Measurements from ENCODE around the gene PIPOX.
"Not testable (repeated sequence)": the region's sequence is repeated elsewhere in the genome, so short reads cannot be mapped to it uniquely, and the experiment has no call there.

PIPOX gene

DNA sequence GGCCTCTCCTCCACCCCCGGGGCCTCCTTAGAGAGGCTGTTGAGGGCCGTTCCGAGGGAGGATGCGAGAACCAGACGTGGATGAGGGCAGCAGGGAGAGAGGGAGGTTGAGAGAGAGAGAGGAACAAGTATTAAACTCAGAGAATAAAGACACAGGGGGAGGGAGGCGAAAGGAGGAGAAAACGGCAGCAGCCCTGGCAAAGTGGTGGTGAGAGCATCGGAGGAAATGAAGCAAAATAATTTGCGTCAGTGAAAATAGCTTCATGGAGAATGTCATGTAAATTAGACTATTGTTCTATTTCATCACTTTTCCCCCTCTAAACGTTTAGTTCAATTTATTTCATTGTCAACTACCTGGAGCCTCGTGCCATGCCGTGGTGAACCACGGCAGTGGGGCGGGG lies 38.0 kb downstream of the PIPOX start:
- DNase-seq, result no peak
- TF ChIP-seq POLR2A (IDR thresholded peaks at IDR 0.05; ENCODE audit: low read length) (no peak), GATA1 (IDR thresholded peaks at IDR 0.05; ENCODE audit: low read depth, low read length) (no peak)

DNA sequence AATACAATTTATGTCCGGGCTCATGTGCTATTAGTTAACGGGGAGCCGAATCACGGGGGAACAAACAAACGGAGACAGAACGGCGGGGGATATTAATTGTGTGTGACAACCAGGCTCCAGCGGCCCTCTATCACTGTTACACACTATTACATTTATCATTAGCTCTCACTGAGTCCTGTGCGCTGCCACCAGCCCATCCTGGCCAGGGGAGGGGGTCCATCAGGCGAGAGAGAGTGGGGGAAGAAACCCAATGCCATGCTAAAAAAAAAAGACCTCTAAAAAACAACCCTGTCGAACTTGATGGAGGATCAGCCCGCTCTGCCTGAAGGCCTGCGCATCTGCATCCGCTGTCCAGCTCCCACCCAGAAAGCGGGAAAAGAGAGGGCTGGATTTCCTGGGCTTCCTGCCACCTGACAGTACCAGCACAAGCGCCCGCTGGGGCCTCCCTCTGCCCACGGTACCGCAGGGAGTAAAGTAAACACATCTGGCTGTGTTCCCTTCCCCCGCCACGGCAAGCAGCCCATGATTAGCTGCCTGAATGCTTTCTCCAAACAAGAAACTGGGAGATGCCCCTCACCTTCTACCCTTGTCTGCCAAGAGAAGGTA lies 41.7 kb downstream of the PIPOX start:
- no peak for TF ChIP-seq GATA1 (IDR thresholded peaks at IDR 0.05; ENCODE audit: low read depth, low read length)
- no peak for TF ChIP-seq POLR2A (IDR thresholded peaks at IDR 0.05; ENCODE audit: low read length)
- no peak for DNase-seq

DNA sequence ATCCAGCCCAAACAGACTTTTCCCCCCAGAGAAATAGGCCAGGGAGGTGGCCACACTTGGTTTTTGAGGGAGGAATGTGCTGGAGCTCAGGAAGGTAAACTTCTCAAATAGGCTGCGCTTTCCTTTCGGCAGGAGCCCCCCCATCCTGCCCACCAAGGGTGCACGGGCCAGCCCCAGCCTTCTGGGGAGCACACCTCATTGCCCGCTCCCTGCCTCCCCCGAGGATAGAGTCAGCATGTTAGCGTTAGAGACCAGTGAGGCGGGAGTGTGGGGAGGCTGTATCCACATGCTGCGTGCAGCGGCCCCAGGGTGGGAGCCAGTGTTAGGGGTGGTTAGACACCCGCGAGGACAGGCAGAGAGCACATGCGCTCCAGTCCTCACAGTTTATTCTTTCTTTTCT lies 42.3 kb downstream of the PIPOX start:
- no peak for TF ChIP-seq POLR2A (IDR thresholded peaks at IDR 0.05; ENCODE audit: low read length)
- TF ChIP-seq GATA1 (IDR thresholded peaks at IDR 0.05; ENCODE audit: low read depth, low read length), result no peak
- no peak for DNase-seq

DNA sequence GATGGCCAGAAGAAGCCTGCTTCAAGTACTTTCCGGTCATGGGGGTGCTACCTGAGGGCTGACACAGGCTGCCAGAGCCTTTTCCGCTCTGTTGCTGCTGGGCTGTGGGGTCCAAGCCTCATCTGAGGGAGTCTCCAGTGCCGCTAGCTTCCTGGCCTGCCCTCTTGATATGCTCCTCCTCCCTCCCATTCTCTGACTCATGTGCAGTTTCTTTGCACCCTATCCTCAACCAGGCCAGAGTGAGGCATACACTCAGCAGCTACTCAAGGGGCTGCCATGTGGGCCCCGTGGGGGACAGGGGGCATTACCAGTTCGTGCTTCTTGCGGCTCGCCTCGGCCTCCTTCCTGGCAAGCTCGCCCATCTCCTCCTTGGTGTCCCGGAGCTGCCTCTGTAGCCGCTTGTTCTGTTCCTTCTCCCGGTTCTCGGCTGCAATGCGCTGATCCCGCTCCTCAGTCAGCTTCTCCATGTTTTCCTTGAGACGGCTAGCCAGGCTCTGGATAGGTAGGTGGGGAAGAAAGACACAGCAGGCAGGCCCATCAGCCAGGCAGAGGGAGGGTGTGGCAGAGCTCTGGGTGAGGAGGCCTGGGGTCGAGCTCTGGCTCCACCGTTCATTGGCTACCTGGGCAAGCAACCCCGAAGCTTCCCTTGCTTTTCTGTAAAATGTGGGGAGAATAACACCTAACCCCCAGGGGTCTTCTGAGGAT lies 43.8 kb downstream of the PIPOX start:
- no peak for TF ChIP-seq GATA1 (IDR thresholded peaks at IDR 0.05; ENCODE audit: low read depth, low read length)
- TF ChIP-seq POLR2A (IDR thresholded peaks at IDR 0.05; ENCODE audit: low read length), result no peak
- no peak for DNase-seq

DNA sequence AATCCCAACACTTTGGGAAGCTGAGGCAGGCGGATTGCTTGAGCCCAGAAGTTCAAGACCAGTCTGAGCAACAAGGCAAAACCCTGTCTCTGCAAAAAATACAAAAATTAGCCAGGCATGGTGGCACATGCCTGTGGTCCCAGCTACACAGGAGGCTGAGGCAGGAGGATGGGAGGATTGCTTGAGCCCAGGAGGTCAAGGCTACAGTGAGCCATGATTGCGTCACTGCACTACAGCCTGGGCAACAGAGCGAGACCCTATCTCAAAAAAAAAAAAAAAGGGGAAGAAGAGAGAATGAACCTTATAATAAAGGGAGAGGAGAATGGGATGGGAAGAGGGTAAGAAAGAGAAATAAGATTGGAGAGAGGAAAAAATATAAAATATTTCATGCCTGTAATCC lies 45.8 kb downstream of the PIPOX start:
- DNase-seq, result not testable (repeated sequence)

DNA sequence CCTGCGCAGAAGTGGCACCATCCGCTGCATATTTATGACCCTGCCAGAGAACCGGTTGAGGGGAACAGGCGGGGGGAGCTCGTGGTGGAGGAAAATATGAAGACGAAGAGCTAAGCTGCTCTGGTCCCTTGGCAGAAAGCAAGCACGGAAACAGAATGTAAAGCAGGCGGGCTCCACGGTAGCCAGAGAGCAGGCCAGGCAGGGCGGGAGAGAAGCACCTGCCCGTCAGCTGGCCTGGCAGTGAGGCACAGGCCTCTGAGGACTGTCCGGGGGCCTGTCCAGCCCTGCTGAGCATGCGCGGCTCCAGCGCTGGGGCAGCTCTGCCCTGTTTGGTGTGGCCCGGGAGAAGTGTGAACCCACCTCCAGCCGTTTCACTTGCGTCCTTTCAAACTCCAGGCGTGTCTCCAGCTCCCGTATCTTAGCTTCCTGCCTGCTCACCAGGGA lies 46.7 kb downstream of the PIPOX start:
- TF ChIP-seq GATA1 (IDR thresholded peaks at IDR 0.05; ENCODE audit: low read depth, low read length) (no peak), POLR2A (IDR thresholded peaks at IDR 0.05; ENCODE audit: low read length) (no peak)
- DNase-seq, result no peak

DNA sequence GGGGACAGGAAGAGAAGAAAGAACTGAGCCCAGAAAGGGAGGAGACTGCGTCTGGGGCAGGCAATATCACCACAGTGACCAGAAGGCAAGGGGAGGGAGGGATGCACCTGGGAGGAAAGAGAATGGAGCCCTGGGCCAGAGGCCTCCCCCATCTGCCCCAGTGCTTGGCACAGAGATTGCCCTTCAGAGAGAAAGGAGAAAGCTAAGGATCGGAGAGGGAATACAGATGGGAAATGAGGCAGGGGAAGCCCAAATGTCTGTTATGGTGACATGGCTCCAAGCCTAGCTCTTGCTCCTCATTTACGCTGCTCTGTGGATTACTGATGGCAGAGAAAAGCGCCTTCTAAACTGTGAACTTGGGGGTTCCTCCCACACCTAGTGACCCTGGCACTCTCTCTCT lies 47.2 kb downstream of the PIPOX start:
- no peak for DNase-seq
- TF ChIP-seq GATA1 (IDR thresholded peaks at IDR 0.05; ENCODE audit: low read depth, low read length), result no peak
- no peak for TF ChIP-seq POLR2A (IDR thresholded peaks at IDR 0.05; ENCODE audit: low read length)

DNA sequence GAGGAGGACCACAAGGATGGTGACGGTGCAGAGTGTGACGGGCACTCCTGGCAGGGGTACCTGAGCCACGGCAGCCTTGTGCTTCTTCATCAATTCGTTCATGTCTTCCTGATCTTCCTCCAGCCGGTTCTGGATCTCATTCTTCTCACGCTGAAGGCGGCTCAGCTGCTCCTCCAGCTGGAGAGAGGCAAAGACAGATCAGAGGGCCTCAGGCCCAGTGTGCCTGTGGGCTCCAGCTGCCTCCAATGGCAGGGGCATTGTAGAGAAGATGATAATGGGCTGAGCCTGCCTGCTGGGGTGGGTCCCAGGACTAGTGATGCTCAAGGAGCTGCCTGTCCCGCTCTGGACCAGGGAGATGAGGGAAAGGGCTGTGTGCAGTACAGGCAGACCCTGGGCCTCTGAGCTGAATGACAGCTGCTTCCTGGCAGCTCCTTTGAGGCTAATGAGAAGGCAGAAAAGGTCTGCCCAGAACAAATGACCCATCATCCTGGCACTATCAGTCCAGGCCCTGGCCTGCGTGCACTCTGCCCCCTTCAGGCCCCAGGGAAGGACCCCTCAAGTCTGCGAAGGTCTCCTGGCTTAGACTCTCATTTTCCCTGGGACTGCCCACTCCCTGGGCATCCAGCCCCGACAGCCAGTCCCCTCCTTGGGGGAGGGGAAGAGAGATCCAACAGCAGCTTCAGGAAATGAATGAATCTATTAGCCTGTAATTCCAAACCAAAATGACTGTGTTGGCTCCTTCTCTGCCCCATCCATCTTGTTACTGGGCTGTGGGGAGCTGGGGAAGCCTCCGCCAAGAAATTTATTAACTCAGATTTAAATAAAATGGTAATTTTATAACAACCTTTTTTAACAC lies 48.0 kb downstream of the PIPOX start:
- TF ChIP-seq POLR2A (IDR thresholded peaks at IDR 0.05; ENCODE audit: low read length), result no peak
- TF ChIP-seq GATA1 (IDR thresholded peaks at IDR 0.05; ENCODE audit: low read depth, low read length), result no peak

DNA sequence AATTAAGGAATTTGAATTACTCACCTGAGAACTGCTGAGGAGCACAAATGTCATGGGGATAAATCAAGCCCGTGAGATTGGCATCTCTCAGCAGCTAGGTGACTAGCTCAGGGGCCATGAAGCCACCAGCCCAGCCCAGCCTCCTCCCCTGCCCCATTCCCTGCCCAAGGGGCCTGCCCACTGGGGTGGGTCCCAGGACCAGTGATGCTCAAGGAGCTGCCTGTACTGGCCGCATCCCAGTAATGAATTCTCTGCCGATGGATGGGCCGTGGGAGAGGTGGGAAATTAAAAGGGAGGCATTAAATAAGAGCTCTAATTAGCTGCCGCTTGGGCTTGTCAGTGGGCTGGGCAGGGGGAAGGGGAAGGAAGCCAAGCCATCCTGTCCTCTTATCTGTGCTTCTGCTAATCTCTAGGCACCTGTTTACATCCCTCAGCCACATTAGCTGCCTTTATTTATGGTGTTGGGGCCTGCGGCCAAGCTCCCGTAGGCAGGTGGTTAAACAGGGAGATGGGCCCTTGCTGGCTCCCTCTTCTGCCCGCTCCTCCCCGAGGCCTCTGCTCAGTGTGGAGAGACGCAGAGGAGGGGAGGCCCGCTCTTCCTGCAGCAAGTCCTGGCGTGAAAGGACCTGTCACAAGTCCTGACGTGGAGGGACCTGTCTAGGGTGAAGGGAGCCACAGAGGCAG lies 48.8 kb downstream of the PIPOX start:
- DNase-seq, result no peak
- TF ChIP-seq POLR2A (IDR thresholded peaks at IDR 0.05; ENCODE audit: low read length) (no peak), GATA1 (IDR thresholded peaks at IDR 0.05; ENCODE audit: low read depth, low read length) (no peak)

More for the DNA sequence above, 48.0 kb downstream of the PIPOX start:
- DNase-seq, result no peak

DNA sequence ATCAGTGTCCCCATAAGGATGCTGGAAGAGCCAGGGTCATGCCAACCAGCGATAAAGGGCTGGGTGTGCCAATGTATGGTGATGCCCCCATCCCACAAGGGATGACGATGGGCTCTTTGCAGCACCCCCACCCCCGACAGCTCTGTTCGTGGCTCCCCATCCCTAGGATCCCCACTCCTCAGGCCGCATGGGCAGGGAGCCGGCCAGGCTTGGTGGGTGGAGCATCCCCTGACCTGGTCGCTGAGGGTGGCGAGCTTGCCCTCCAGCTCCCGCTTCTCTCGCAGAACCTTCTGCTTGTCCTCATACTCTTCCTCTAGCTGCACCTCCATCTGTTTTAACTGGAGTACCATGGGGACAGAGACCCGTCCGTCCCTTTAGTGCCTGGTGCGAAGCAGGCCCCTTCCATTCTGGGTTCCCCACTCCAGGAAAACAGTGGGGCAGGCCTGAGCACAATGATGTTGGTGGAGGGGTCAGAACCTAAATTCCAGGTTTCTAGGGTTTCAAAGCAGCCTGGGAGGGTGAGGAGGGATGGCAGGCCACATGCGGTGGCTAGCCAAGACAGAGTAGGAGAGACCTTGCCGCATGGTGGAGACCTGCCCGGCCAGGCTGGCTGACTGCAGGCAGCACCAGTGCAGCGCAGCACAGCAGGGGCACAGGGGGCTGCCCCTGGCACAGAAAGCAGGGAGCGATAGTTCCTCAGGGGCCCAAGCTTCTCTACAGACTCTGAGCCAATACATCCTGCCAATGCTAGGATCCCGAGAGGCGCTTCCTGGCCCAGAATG lies 50.3 kb downstream of the PIPOX start:
- no peak for TF ChIP-seq GATA1 (IDR thresholded peaks at IDR 0.05; ENCODE audit: low read depth, low read length)
- no peak for TF ChIP-seq POLR2A (IDR thresholded peaks at IDR 0.05; ENCODE audit: low read length)
- DNase-seq, result no peak

DNA sequence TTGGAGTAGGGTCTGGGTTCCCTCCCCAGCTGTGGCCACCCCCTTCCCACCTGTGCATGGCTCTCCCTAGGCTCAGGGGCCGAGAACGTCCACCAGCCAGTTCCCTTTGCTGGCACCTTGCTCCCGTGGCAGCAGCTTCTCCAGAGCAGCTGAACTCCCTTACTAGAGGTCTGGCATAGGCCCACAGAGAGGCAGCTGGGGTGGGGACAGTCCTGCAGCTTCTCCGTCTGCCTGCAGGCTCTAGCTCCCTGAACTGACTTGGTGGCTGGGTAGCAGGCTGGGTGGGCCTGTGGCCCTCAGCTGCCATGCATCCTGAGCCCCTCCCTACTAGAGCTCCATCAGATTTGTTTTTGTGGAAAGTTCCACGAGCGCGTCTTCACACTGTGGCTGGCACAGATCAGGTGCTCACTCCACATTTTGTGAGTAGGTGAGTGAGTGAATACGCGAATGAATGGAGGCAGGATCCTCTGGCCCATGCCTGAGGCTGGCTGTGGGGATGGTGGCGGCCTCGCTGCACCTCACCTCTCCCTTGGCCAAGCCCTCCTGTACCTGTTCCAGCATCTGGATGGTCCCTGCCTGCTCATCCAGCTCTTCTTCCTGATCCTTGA lies 51.3 kb downstream of the PIPOX start:
- TF ChIP-seq POLR2A (IDR thresholded peaks at IDR 0.05; ENCODE audit: low read length), result no peak
- no peak for TF ChIP-seq GATA1 (IDR thresholded peaks at IDR 0.05; ENCODE audit: low read depth, low read length)
- DNase-seq, result no peak

DNA sequence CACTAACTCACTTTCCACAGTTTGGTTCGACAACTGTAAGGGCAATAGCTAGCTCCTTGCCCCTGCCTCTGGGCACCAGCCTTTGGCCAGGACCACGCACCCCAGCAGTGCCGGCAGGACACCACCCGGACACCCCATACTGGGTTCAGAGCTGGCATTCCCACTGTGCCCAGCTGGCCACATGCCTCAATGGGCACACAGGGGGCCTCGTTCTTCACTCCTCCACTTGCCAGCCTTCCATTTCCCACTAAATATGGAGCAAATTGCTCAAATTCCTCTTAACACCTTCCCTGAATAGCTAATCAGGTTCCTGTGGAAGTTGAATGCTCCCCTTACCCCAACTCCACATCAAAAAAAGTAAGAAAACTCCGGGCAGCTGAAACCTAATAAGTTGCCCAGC lies 52.5 kb downstream of the PIPOX start:
- no peak for DNase-seq
- TF ChIP-seq POLR2A (IDR thresholded peaks at IDR 0.05; ENCODE audit: low read length) (no peak), GATA1 (IDR thresholded peaks at IDR 0.05; ENCODE audit: low read depth, low read length) (no peak)

DNA sequence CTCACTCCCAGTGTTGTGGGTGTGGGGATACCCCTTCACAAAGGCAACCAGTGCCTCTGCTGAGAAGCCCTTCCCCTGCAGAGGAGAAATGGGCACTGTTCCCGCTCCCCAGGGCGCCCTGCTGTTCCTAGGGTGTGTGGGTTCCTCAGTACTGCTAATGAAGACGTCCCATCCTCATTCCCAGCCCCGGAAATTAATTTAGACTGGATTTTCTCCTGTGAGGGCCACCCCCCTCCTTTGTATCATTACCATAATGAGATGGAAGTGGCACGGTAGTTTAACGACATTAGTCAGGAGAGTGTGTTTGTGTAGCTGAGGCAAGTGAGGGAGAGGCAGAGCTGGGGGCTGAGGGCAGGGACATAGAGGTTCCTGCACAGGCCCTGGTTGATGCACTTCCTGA lies 53.2 kb downstream of the PIPOX start:
- no peak for DNase-seq
- TF ChIP-seq POLR2A (IDR thresholded peaks at IDR 0.05; ENCODE audit: low read length) (no peak), GATA1 (IDR thresholded peaks at IDR 0.05; ENCODE audit: low read depth, low read length) (no peak)
